ENCODE measurements around the gene CYP4F3. TPM values are rescaled to one million over a fixed set of nuclear protein-coding genes. Genes with fewer than 3 reads are reported as not detected.

The CYP4F3 gene
- total RNA-seq, 4 donors from 2014 or later = 0.31 to 11.5 (median 1.5) TPM

GRCh38 chr19:15613338-15613737, 27.4 kb upstream of the CYP4F3 start:
- ATAC-seq (ENCODE audit: low FRiP score) (no peak), DNase-seq (ENCODE audit: low spot score) (no peak)
- TF ChIP-seq CTCF (IDR thresholded peaks at IDR 0.05) = no peak

- no peak for DNase-seq (ENCODE audit: low spot score)
- no peak for TF ChIP-seq CTCF (IDR thresholded peaks at IDR 0.05)
- ATAC-seq (ENCODE audit: low FRiP score) = no peak
Measured at GRCh38 chr19:15614507-15615379, 26.0 kb upstream of the CYP4F3 start, which contains the start of gene CYP4F8. TSS of gene CYP4F8 (plus strand) at chr19:15615218. CDS start at chr19:15615617, 399 bp downstream.

- no peak for ATAC-seq (ENCODE audit: low FRiP score)
- no peak for DNase-seq (ENCODE audit: low spot score)
- no peak for TF ChIP-seq CTCF (IDR thresholded peaks at IDR 0.05)
Measured at GRCh38 chr19:15615526-15615925, 25.2 kb upstream of the CYP4F3 start.

GRCh38 chr19:15616183-15616582, 24.5 kb upstream of the CYP4F3 start:
- no peak for DNase-seq (ENCODE audit: low spot score)
- TF ChIP-seq CTCF (IDR thresholded peaks at IDR 0.05) = no peak
- ATAC-seq (ENCODE audit: low FRiP score) = no peak

- DNase-seq (ENCODE audit: low spot score) = no peak
- no peak for ATAC-seq (ENCODE audit: low FRiP score)
Measured at GRCh38 chr19:15616627-15617270, 23.9 kb upstream of the CYP4F3 start.

GRCh38 chr19:15618321-15618720, 22.4 kb upstream of the CYP4F3 start:
- TF ChIP-seq CTCF (IDR thresholded peaks at IDR 0.05) = no peak
- DNase-seq (ENCODE audit: low spot score) = no peak
- ATAC-seq (ENCODE audit: low FRiP score) = no peak

More at GRCh38 chr19:15616627-15617270, 23.9 kb upstream of the CYP4F3 start:
- no peak for TF ChIP-seq CTCF (IDR thresholded peaks at IDR 0.05)
